Uterus (tissue), 4 donors: Measurements from ENCODE around the gene IL31. TPM values are rescaled to one million over a fixed set of nuclear protein-coding genes. Genes with fewer than 3 reads are reported as not detected.

Experiments
- DNase-seq, 2 donors: peaks; one replicate each; pipeline ENCODE4 v3.0.0-alpha.2; 2019 to 2020
- H3K27ac ChIP-seq, 2 donors: fragments of 200-600 bp; sonication (generic); 1 replicate in 1 of 2; 2 replicates in 1 of 2; pipeline ENCODE4 v1.5.1; 2016 to 2018
- H3K27me3 ChIP-seq, 2 donors: fragments of 200-600 bp; sonication (generic); one replicate each; pipeline ENCODE4 v1.5.1; 2018 to 2019; ENCODE audit warnings: control low read depth in 1 of 2
- H3K36me3 ChIP-seq, 2 donors: fragments of 200-600 bp; sonication (generic); one replicate each; pipeline ENCODE4 v1.5.1; 2019; ENCODE audit warnings: control low read depth in 1 of 2
- H3K4me1 ChIP-seq, 2 donors: fragments of 200-600 bp; sonication (generic); one replicate each; pipeline ENCODE4 v1.5.1; 2018 to 2019; ENCODE audit warnings: control low read depth in 1 of 2
- H3K4me3 ChIP-seq, 2 donors: fragments of 200-600 bp; sonication (generic); 1 replicate in 1 of 2; 2 replicates in 1 of 2; pipeline ENCODE4 v1.5.1; 2018 to 2019; ENCODE audit warnings: mild to moderate bottlenecking in 1 of 2
- H3K9me3 ChIP-seq, 2 donors: fragments of 200-600 bp; sonication (generic); one replicate each; pipeline ENCODE4 v1.5.1; 2019; ENCODE audit warnings: control low read depth in 1 of 2
- POLR2A ChIP-seq, 2 donors: fragments of 450-650 bp; IDR thresholded peaks; one replicate each; pipeline ENCODE4 v1.6.1; 2016; ENCODE audit warnings: antibody characterized with exemption in 2 of 2, mild to moderate bottlenecking in 1 of 2, moderate library complexity in 1 of 2
- intact Hi-C: fragments of 100-400 bp; cut with DNase I; formaldehyde crosslinking; loops from one replicate; pipeline ENCODE4 v1.15.1; 2023; ENCODE audit warnings: low total_unique reads
- total RNA-seq, 4 donors: library from RNA; depleted of rRNA in 3 of 4; stranded (reverse); fragments of >200 nt in 3 of 4; gene quantifications; one replicate each; pipeline versions ENCODE4 v1.1.0 to v1.2.4, GENCODE V29; 2014 to 2023
- TF ChIP-seq, protein P1 (sequence below), 4 experiments: fragments of 200-600 bp in 2 of 4; fragments of 450-650 bp in 2 of 4; sonication (generic) in 2 of 4; IDR thresholded peaks; one replicate each; pipeline ENCODE4 v1.5.1; 2016 to 2019; ENCODE audit warnings: antibody characterized with exemption in 4 of 4, mild to moderate bottlenecking in 2 of 4, moderate library complexity in 1 of 4
- donor health status: DM: yes; HTN: yes; CAD: no.

Gene IL31
- total RNA-seq, 4 donors from 2014 or later: not detected

DNA sequence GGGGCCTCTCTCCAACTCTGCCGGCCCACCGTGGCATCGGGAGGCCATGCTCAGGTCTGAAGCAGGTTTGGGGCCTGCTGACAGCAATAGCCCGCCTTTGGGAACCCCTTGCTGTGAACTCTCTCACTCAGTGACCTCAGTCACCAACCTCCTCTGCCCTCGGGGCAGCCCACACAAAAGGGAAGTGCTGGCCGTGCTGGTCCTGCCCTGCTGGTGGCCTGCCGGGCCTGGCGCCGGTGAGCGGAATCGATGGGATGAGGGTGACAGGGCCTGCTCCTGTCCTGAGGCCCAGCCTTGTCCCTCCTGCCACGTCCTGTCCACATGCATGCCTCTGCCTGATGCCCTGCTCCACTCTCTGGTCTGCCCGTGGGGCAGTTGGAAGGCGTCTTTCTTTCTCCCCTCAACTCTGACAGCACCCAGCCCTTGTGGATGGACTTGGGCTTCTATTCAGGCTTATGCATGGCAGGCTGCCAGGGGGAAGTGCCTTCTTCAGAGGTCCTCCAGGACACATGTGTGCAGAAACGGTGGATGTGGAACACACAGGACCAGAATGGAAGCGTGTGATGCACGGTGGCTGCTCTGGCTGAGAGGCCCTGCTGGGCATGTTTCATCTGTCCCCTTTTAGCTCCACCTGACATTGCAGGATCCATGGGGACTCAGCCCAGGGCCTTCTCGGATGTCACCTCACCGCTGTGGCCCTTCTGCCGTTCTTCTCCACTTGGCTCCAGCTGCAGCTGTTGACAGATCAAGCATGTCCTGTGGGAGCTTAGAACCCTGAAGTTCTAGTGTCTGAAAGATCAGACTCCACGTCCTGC is 31.9 kb downstream of the IL31 start:
- Histone ChIP-seq H3K36me3 (no peaks in the 10 kb centered on the region), H3K27me3 (no peaks in the 10 kb centered on the region), H3K27ac (no peak overlapping the region)

DNA sequence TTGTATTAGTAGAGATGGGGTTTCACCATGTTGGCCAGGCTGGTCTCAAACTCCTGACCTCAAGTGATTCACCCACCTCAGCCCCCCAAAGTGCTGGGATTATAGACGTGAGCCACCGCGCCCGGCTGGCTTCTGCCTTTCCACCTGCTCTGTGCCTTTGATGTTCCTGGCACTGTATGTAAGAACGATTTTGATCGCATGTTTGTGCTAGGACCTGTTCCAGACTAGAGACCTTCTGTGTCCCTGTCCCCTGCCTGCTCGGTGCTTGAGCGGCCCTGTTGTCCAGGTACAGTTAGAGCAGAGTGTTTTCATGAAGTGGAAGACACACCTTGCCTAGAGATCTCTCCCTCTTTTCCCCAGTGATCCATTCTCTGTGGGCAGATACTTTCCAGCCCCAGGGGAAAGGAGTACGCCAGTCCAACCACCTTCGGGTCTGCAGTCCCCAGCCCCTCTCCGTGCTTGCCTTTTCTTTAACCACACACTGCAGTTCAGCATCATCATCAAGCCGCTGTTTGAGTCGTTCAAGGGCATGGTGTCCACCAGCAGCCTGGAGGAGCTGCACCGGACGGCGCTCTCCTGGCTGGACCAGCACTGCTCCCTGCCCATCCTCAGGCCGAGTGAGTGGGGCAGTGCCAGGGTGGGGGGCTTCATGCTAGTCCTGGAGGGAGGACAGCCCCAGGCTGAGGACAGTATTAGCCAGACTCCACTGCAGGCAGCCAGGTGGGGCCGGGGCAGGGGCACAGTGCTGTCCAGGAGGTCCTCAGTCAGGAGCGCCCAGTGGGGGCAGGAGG is 33.4 kb downstream of the IL31 start:
- Histone ChIP-seq H3K36me3 (no peaks in the 10 kb centered on the region), H3K4me1 (no peaks in the 10 kb centered on the region), H3K27ac (no peak overlapping the region), H3K27me3 (no peaks in the 10 kb centered on the region), H3K4me3 (no peak overlapping the region), H3K9me3 (no peaks in the 10 kb centered on the region)
- DNase-seq: no peak
- no peak for TF ChIP-seq POLR2A (IDR thresholded peaks at IDR 0.05)
- TF ChIP-seq, protein P1, sequence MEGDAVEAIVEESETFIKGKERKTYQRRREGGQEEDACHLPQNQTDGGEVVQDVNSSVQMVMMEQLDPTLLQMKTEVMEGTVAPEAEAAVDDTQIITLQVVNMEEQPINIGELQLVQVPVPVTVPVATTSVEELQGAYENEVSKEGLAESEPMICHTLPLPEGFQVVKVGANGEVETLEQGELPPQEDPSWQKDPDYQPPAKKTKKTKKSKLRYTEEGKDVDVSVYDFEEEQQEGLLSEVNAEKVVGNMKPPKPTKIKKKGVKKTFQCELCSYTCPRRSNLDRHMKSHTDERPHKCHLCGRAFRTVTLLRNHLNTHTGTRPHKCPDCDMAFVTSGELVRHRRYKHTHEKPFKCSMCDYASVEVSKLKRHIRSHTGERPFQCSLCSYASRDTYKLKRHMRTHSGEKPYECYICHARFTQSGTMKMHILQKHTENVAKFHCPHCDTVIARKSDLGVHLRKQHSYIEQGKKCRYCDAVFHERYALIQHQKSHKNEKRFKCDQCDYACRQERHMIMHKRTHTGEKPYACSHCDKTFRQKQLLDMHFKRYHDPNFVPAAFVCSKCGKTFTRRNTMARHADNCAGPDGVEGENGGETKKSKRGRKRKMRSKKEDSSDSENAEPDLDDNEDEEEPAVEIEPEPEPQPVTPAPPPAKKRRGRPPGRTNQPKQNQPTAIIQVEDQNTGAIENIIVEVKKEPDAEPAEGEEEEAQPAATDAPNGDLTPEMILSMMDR (IDR thresholded peaks at IDR 0.05): no peak
- intact Hi-C loops: no loop called here

More for the DNA sequence above, 31.9 kb downstream of the IL31 start:
- intact Hi-C loops: no loop called here
- Histone ChIP-seq H3K9me3 (no peaks in the 10 kb centered on the region), H3K4me3 (no peak overlapping the region), H3K4me1 (no peaks in the 10 kb centered on the region)
- DNase-seq: no peak
- TF ChIP-seq POLR2A (IDR thresholded peaks at IDR 0.05): no peak
- TF ChIP-seq, protein P1 (IDR thresholded peaks at IDR 0.05): no peak

- no peaks in the 10 kb centered on the region for H3K36me3 ChIP-seq
- DNase-seq: no peak
- no peak overlapping the region for H3K4me3 ChIP-seq
- H3K27ac ChIP-seq: no peak overlapping the region
- no peaks in the 10 kb centered on the region for H3K4me1 ChIP-seq
- TF ChIP-seq, protein P1 (IDR thresholded peaks at IDR 0.05): no peak
- TF ChIP-seq POLR2A (IDR thresholded peaks at IDR 0.05): no peak
- no peaks in the 10 kb centered on the region for H3K27me3 ChIP-seq
- intact Hi-C loops: no loop called here
- no peaks in the 10 kb centered on the region for H3K9me3 ChIP-seq
Measured at GRCh38 chr12:122139941-122140340, 34.1 kb downstream of the IL31 start.

GRCh38 chr12:122139266-122139665 is 34.8 kb downstream of the IL31 start:
- H3K36me3 ChIP-seq: no peaks in the 10 kb centered on the region
- H3K4me3 ChIP-seq: no peak overlapping the region
- DNase-seq: no peak
- no peak overlapping the region for H3K27ac ChIP-seq
- TF ChIP-seq POLR2A (IDR thresholded peaks at IDR 0.05): no peak
- TF ChIP-seq, protein P1 (IDR thresholded peaks at IDR 0.05): no peak
- no peaks in the 10 kb centered on the region for H3K4me1 ChIP-seq
- no peaks in the 10 kb centered on the region for H3K27me3 ChIP-seq
- intact Hi-C loops: no loop called here
- H3K9me3 ChIP-seq: no peaks in the 10 kb centered on the region

DNA sequence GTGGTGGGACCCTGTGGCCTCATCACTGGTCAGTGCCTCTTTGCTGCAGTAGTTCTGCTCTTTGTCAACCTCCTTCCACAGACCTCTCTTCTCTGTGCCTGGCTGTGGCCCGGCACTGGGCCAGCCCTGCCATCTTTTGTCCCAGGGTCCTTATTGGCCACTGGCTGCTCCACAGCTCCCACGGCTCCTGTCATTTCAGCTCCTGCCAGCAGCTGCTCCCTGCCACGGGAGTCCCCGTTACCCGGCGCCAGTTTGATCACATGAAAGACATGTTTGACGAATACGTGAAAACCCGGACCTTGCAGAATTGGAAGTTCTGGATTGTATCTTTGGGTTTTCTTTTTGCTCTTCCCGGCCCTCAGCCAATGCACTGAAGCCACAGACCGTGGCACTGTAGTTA is 35.4 kb downstream of the IL31 start:
- Histone ChIP-seq H3K36me3 (no peaks in the 10 kb centered on the region), H3K27ac (no peak overlapping the region), H3K4me3 (no peak overlapping the region), H3K9me3 (no peaks in the 10 kb centered on the region), H3K4me1 (no peaks in the 10 kb centered on the region), H3K27me3 (no peaks in the 10 kb centered on the region)
- TF ChIP-seq, protein P1 (IDR thresholded peaks at IDR 0.05): no peak
- no peak for TF ChIP-seq POLR2A (IDR thresholded peaks at IDR 0.05)
- intact Hi-C loops: no loop called here
- no peak for DNase-seq
